Adrenal gland (tissue), 5 donors: Measurements from ENCODE around the gene NEU3.

ENCODE experiments used
- CTCF ChIP-seq, 6 experiments: fragments of 450-650 bp in 4 of 6; fragments of 200-600 bp in 2 of 6; sonication (generic) in 1 of 6; IDR thresholded peaks; 1 replicate in 5 of 6; 2 replicates in 1 of 6; pipeline versions ENCODE4 v1.5.1 to v1.8.0; 2016 to 2021; ENCODE audit warnings: antibody characterized with exemption in 6 of 6, mild to moderate bottlenecking in 2 of 6, moderate library complexity in 1 of 6
- POLR2A ChIP-seq, 2 donors: fragments of 450-650 bp; IDR thresholded peaks; one replicate each; pipeline ENCODE4 v1.6.1; 2017; ENCODE audit warnings: antibody characterized with exemption in 2 of 2, mild to moderate bottlenecking in 2 of 2, moderate library complexity in 1 of 2
- donor health status: DM: no; HTN: no; CAD: no.

- TF ChIP-seq POLR2A (IDR thresholded peaks at IDR 0.05) (no peak), CTCF (IDR thresholded peaks at IDR 0.05) (no peak)
Observed at GRCh38 chr11:75014129-75014528, 25.4 kb downstream of the NEU3 start.
